Loucy (cell line): ENCODE data around the gene MARCO.

Experiments used
- H2AFZ ChIP-seq: fragments of 200-600 bp; sonication (generic); 2 replicates; pipeline ENCODE4 v1.6.0; 2016; ENCODE audit warnings: antibody characterized with exemption, mild to moderate bottlenecking, low read length, moderate library complexity
- H3F3A ChIP-seq: fragments of 200-600 bp; 2 replicates; pipeline ENCODE4 v1.6.0; 2016; ENCODE audit warnings: antibody characterized with exemption, low read depth, mild to moderate bottlenecking
- H3K27me3 ChIP-seq: fragments of 200-600 bp; sonication (generic); 2 replicates; pipeline ENCODE4 v1.6.1; 2014; ENCODE audit warnings: low read length, mild to moderate bottlenecking; ENCODE audit not compliant: insufficient read depth, poor library complexity, severe bottlenecking
- H3K36me3 ChIP-seq: fragments of 200-600 bp; sonication (generic); 2 replicates; pipeline ENCODE4 v1.6.1; 2016; ENCODE audit warnings: low read length; ENCODE audit not compliant: insufficient read depth
- H3K4me1 ChIP-seq: fragments of 200-600 bp; sonication (generic); 2 replicates; pipeline ENCODE4 v1.5.1; 2014; ENCODE audit warnings: low read length, mild to moderate bottlenecking; ENCODE audit not compliant: insufficient read depth, poor library complexity, severe bottlenecking
- H3K4me2 ChIP-seq: fragments of 200-600 bp; sonication (generic); 2 replicates; pipeline ENCODE4 v1.6.0; 2014; ENCODE audit warnings: antibody characterized with exemption, low read length, low read depth, mild to moderate bottlenecking; ENCODE audit not compliant: poor library complexity, severe bottlenecking
- H3K4me3 ChIP-seq: fragments of 200-600 bp; sonication (generic); 2 replicates; pipeline ENCODE4 v1.5.1; 2014; ENCODE audit warnings: low read length, mild to moderate bottlenecking, mixed read lengths; ENCODE audit not compliant: poor library complexity, severe bottlenecking
- H3K79me2 ChIP-seq: fragments of 200-600 bp; sonication (generic); 2 replicates; pipeline ENCODE4 v1.6.1; 2014; ENCODE audit warnings: low read length; ENCODE audit not compliant: insufficient read depth
- H3K9ac ChIP-seq: fragments of 200-600 bp; sonication (generic); 2 replicates; pipeline ENCODE4 v1.6.0; 2014; ENCODE audit warnings: mild to moderate bottlenecking, low read depth, low read length, moderate library complexity; ENCODE audit not compliant: poor library complexity, severe bottlenecking
- H3K9me2 ChIP-seq: fragments of 200-600 bp; sonication (generic); replicated peaks from 2 replicates; pipeline ENCODE4 v1.6.1; 2016; ENCODE audit warnings: low read depth, low read length, mixed read lengths
- H3K9me3 ChIP-seq: fragments of 200-600 bp; sonication (generic); 2 replicates; pipeline ENCODE4 v1.6.1; 2014; ENCODE audit warnings: mild to moderate bottlenecking, antibody characterized with exemption, low read length, low read depth; ENCODE audit not compliant: insufficient read depth
- H4K20me1 ChIP-seq: fragments of 200-600 bp; sonication (generic); 2 replicates; pipeline ENCODE4 v1.6.0; 2014; ENCODE audit warnings: antibody characterized with exemption, low read length, mild to moderate bottlenecking; ENCODE audit not compliant: insufficient read depth, poor library complexity, severe bottlenecking
- EZH2phosphoT487 ChIP-seq: fragments of 200-600 bp; IDR thresholded peaks from 2 replicates; pipeline ENCODE4 v1.6.1; 2018; ENCODE audit warnings: antibody characterized with exemption, mild to moderate bottlenecking, moderate library complexity, borderline replicate concordance
- TF ChIP-seq, protein P1 (sequence below): fragments of 200-600 bp; sonication (generic); conservative IDR thresholded peaks from 2 replicates; pipeline ENCODE4 v1.5.1; 2014; ENCODE audit warnings: mild to moderate bottlenecking, antibody characterized with exemption, low read length

Gene MARCO

GRCh38 chr2:118991554-118991953 is 49.6 kb downstream of the MARCO start:
- Histone ChIP-seq H3F3A (no peaks in the 10 kb centered on the region), H3K27me3 (no peaks in the 10 kb centered on the region), H3K4me2 (no peak overlapping the region), H3K9me3 (no peaks in the 10 kb centered on the region), H4K20me1 (no peaks in the 10 kb centered on the region), H3K9me2 (no peaks in the 10 kb centered on the region), H3K9ac (no peak overlapping the region), H3K4me3 (no peak overlapping the region), H3K4me1 (no peaks in the 10 kb centered on the region), H2AFZ (no peak overlapping the region), H3K79me2 (no peaks in the 10 kb centered on the region), H3K36me3 (no peaks in the 10 kb centered on the region)
- TF ChIP-seq EZH2phosphoT487 = no peak
- TF ChIP-seq, protein P1, sequence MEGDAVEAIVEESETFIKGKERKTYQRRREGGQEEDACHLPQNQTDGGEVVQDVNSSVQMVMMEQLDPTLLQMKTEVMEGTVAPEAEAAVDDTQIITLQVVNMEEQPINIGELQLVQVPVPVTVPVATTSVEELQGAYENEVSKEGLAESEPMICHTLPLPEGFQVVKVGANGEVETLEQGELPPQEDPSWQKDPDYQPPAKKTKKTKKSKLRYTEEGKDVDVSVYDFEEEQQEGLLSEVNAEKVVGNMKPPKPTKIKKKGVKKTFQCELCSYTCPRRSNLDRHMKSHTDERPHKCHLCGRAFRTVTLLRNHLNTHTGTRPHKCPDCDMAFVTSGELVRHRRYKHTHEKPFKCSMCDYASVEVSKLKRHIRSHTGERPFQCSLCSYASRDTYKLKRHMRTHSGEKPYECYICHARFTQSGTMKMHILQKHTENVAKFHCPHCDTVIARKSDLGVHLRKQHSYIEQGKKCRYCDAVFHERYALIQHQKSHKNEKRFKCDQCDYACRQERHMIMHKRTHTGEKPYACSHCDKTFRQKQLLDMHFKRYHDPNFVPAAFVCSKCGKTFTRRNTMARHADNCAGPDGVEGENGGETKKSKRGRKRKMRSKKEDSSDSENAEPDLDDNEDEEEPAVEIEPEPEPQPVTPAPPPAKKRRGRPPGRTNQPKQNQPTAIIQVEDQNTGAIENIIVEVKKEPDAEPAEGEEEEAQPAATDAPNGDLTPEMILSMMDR = no peak

- H3K9ac ChIP-seq = no peak overlapping the region
- no peak for TF ChIP-seq EZH2phosphoT487
- TF ChIP-seq, protein P1 = no peak
- H3K4me1 ChIP-seq = no peaks in the 10 kb centered on the region
- H3K27me3 ChIP-seq = no peaks in the 10 kb centered on the region
- H3K9me3 ChIP-seq = no peaks in the 10 kb centered on the region
- no peaks in the 10 kb centered on the region for H4K20me1 ChIP-seq
- H3K9me2 ChIP-seq = no peaks in the 10 kb centered on the region
- no peak overlapping the region for H2AFZ ChIP-seq
- no peaks in the 10 kb centered on the region for H3K36me3 ChIP-seq
- H3K79me2 ChIP-seq = no peaks in the 10 kb centered on the region
- no peak overlapping the region for H3K4me2 ChIP-seq
- no peaks in the 10 kb centered on the region for H3F3A ChIP-seq
- no peak overlapping the region for H3K4me3 ChIP-seq
These were observed 50.9 kb downstream of the MARCO start for GRCh38 chr2:118992740-118993391.

- Histone ChIP-seq H3K79me2 (no peaks in the 10 kb centered on the region), H3K9ac (no peak overlapping the region), H4K20me1 (no peaks in the 10 kb centered on the region), H3K4me1 (no peaks in the 10 kb centered on the region), H3K4me2 (no peak overlapping the region), H3K36me3 (no peaks in the 10 kb centered on the region), H3K4me3 (no peak overlapping the region), H2AFZ (no peak overlapping the region), H3K9me3 (no peaks in the 10 kb centered on the region), H3F3A (no peaks in the 10 kb centered on the region), H3K27me3 (no peaks in the 10 kb centered on the region), H3K9me2 (no peaks in the 10 kb centered on the region)
- TF ChIP-seq, protein P1 = no peak
- no peak for TF ChIP-seq EZH2phosphoT487
These were observed 51.4 kb downstream of the MARCO start for GRCh38 chr2:118993392-118993752.
